ENCODE data around the gene CEP72. TPM values are rescaled to one million over a fixed set of nuclear protein-coding genes. Genes with fewer than 3 reads are reported as not detected.

CEP72 gene
- total RNA-seq, 1 donor from 2014 or later: 27.8 TPM

DNA sequence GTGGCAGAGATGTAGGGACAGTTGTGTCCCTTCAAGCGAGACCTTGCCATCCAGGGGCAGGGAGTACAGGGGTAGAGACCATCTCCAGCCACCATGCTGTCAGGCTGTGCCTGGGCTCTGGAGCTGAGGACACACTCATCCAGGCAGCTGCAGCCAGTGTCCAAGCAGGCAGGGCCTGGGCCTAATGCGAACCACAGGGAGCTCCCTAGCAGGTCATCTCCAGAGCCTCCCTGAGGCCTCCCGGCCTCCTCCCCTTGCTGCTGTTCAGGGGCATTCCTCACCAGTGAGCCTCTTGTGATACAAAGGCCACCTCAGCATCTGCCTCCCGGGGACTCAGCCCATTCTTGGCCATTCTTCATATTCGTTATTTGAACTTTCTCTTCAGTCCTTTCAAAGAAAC is 46.0 kb downstream of the CEP72 start:
- Mint-ChIP-seq H3K36me3 (peaks cover 44% of the 10 kb centered on the region), H3K9me3 (no peaks in the 10 kb centered on the region), H3K27me3 (no peaks in the 10 kb centered on the region), H3K27ac (no peak overlapping the region), H3K4me1 (ENCODE audit: unreplicated experiment) (no peaks in the 10 kb centered on the region), H3K4me3 (no peak overlapping the region)
- DNase-seq (ENCODE audit: extremely low spot score, unreplicated experiment): no peak
- TF ChIP-seq, protein P1, sequence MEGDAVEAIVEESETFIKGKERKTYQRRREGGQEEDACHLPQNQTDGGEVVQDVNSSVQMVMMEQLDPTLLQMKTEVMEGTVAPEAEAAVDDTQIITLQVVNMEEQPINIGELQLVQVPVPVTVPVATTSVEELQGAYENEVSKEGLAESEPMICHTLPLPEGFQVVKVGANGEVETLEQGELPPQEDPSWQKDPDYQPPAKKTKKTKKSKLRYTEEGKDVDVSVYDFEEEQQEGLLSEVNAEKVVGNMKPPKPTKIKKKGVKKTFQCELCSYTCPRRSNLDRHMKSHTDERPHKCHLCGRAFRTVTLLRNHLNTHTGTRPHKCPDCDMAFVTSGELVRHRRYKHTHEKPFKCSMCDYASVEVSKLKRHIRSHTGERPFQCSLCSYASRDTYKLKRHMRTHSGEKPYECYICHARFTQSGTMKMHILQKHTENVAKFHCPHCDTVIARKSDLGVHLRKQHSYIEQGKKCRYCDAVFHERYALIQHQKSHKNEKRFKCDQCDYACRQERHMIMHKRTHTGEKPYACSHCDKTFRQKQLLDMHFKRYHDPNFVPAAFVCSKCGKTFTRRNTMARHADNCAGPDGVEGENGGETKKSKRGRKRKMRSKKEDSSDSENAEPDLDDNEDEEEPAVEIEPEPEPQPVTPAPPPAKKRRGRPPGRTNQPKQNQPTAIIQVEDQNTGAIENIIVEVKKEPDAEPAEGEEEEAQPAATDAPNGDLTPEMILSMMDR (conservative IDR thresholded peaks at IDR 0.05): no peak

DNA sequence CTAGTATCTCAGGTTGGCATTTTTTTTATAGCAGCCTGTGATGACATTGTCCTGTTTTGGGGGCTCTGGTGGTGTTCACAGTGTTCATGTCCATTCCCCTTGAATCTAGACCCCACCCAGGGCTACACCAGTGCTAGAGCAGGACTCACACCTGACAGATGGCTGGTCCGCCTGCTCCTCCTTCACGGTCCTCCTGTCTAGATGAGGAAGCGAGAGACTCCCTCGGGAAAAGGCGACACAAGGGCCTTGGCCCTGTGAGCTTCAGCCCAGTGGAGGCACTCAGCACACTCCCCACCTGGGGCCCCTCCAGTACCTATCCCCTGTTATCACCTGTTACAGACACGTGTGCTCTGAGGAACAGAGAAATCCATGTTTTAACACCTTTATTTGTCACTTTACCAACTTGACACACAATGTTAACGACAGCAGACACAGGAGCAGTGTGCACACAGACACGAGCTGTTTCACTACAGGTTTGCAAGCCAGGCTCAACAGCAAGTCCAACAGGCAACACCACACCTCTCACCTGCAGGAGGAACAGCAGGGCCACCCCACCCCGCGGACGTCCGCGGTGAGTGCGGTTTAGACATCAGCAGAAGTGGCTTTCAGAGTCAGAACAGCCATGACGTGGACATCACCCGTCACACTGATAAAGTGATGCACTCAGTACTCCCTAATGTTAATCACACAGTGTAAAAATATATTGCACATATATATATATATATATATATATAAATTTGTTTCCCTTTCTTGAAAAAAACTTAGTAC is 47.5 kb downstream of the CEP72 start:
- H3K27me3 Mint-ChIP-seq: no peaks in the 10 kb centered on the region
- no peaks in the 10 kb centered on the region for H3K9me3 Mint-ChIP-seq
- no peak overlapping the region for H3K4me3 Mint-ChIP-seq
- H3K36me3 Mint-ChIP-seq: peaks cover 38% of the 10 kb centered on the region
- no peak for DNase-seq (ENCODE audit: extremely low spot score, unreplicated experiment)
- TF ChIP-seq, protein P1 (conservative IDR thresholded peaks at IDR 0.05): no peak
- no peak overlapping the region for H3K27ac Mint-ChIP-seq
- H3K4me1 Mint-ChIP-seq (ENCODE audit: unreplicated experiment): no peaks in the 10 kb centered on the region

- Mint-ChIP-seq H3K9me3 (no peaks in the 10 kb centered on the region), H3K27me3 (no peaks in the 10 kb centered on the region), H3K27ac (no peak overlapping the region), H3K4me1 (ENCODE audit: unreplicated experiment) (no peaks in the 10 kb centered on the region), H3K4me3 (no peak overlapping the region), H3K36me3 (peaks cover 34% of the 10 kb centered on the region)
- DNase-seq (ENCODE audit: extremely low spot score, unreplicated experiment): no peak
- TF ChIP-seq, protein P1 (conservative IDR thresholded peaks at IDR 0.05): no peak
Measured at GRCh38 chr5:660491-661030, 48.4 kb downstream of the CEP72 start.

DNA sequence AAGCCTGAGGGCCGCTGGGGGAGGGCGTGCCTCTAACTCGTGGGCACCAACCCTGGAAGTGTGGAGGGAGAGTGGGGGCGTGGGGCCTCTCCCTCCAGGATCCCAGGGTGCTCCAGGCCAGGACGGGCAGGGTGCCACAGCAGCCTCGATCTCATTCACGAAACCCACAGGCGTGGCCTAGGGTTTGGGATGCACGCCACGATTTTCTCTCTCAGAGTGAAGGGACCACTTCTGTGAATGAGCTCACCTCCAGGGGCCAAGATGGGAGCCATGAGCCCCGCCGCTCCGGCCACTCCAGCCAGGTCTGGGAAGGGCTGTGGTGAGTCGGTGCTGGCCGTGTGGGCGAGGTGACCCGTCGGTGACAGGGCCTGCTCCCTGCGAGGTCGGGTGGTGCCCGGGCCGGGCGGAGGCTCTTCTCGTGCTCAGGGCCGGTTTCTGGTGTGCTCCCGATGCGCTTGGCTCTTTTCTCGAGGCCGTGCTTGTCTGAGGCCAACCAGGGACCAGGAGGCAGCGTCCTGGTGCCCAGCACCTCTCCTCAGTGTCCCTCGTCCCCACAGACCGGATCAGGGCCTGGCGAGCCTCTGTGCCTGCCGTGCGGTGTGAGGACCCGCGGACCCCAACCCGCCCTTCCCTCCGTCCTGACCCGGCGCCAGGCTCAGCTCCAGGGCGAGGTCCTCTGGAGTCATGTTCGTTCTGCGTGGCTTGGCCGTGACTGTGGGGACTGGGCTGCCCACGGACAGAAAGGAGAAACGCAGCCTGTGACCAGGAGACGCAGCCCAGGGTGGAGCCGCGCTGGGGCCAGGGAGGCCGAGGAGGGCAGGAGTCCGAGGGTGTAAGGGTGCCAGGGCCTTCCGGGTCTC is 50.0 kb downstream of the CEP72 start:
- Mint-ChIP-seq H3K4me1 (ENCODE audit: unreplicated experiment) (no peaks in the 10 kb centered on the region), H3K4me3 (no peak overlapping the region), H3K27ac (no peak overlapping the region), H3K9me3 (no peaks in the 10 kb centered on the region), H3K27me3 (no peaks in the 10 kb centered on the region), H3K36me3 (peaks cover 26% of the 10 kb centered on the region)
- DNase-seq (ENCODE audit: extremely low spot score, unreplicated experiment): no peak
- TF ChIP-seq, protein P1 (conservative IDR thresholded peaks at IDR 0.05): no peak

DNA sequence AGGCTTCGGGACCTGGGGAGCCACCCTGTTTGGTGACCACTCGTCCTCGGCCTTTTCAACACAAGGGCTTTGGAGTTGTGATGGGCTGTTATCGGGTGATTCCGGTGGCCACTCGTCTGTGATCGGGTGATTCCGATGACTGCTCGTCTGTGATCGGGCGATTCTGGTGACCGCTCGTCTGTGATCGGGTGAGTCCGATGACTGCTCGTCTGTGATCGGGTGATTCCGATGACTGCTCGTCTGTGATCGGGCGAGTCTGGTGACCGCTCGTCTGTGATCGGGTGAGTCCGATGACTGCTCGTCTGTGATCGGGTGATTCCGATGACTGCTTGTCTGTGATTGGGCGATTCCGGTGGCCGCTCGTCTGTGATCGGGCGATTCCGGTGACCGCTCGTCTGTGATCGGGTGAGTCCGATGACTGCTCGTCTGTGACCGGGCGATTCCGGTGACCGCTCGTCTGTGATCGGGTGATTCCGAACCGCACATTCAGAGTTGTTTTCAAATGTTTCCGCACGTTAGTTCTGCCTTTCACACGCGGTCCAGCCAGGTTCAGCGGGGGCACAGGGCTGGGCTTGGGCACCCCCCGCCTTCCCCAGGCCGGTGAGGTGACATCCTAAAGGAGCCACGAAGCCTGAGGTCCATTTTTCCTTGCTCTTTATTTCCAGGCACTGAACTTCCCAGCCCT is 50.8 kb downstream of the CEP72 start:
- Mint-ChIP-seq H3K27ac (no peak overlapping the region), H3K4me3 (no peak overlapping the region), H3K27me3 (no peaks in the 10 kb centered on the region), H3K9me3 (no peaks in the 10 kb centered on the region), H3K36me3 (peaks cover 26% of the 10 kb centered on the region), H3K4me1 (ENCODE audit: unreplicated experiment) (no peaks in the 10 kb centered on the region)
- DNase-seq (ENCODE audit: extremely low spot score, unreplicated experiment): no peak
- TF ChIP-seq, protein P1 (conservative IDR thresholded peaks at IDR 0.05): no peak
